CD14-positive monocyte (primary cell): Measurements from ENCODE around the gene CDKN2D. TPM values are rescaled to one million over a fixed set of nuclear protein-coding genes. Genes with fewer than 3 reads are reported as not detected.

Experiments used
- DNase-seq, 3 donors: peaks; one replicate each; pipeline ENCODE4 v3.0.0-alpha.2; 2011 to 2022
- H2AFZ ChIP-seq: 2 replicates; pipeline ENCODE4 v1.6.0; 2012; ENCODE audit warnings: mild to moderate bottlenecking, low read depth, low read length, inconsistent platforms; ENCODE audit not compliant: insufficient read depth, poor library complexity, severe bottlenecking
- H3K27ac ChIP-seq, 2 donors: 1 replicate in 1 of 2; 2 replicates in 1 of 2; pipeline ENCODE4 v1.5.1; 2012 to 2013; ENCODE audit warnings: low read length in 2 of 2, control low read depth in 1 of 2, inconsistent platforms in 1 of 2, low read depth in 1 of 2, mild to moderate bottlenecking in 1 of 2
- H3K27me3 ChIP-seq, 2 donors: one replicate each; pipeline versions ENCODE4 v1.6.0 to v1.6.1; 2011 to 2013; ENCODE audit warnings: low read length in 2 of 2; ENCODE audit not compliant: control insufficient read depth in 2 of 2, insufficient read depth in 2 of 2
- H3K36me3 ChIP-seq, 2 donors: replicated peaks in 1 of 2; 1 replicate in 1 of 2; 2 replicates in 1 of 2; pipeline versions ENCODE4 v1.5.1 to v1.6.1; 2012 to 2013; ENCODE audit warnings: low read length in 2 of 2, control low read depth in 1 of 2, inconsistent platforms in 1 of 2, mild to moderate bottlenecking in 1 of 2; ENCODE audit not compliant: insufficient read depth in 2 of 2, control insufficient read depth in 1 of 2
- H3K4me1 ChIP-seq, 2 donors: 1 replicate in 1 of 2; 2 replicates in 1 of 2; pipeline versions ENCODE4 v1.5.1 to v1.6.1; 2012 to 2013; ENCODE audit warnings: low read length in 2 of 2, control low read depth in 1 of 2, inconsistent platforms in 1 of 2, mild to moderate bottlenecking in 1 of 2, moderate library complexity in 1 of 2; ENCODE audit not compliant: insufficient read depth in 2 of 2, control insufficient read depth in 1 of 2
- H3K4me2 ChIP-seq: replicated peaks from 2 replicates; pipeline ENCODE3; 2012; ENCODE audit warnings: low read length, moderate library complexity, mild to moderate bottlenecking; ENCODE audit not compliant: poor library complexity, severe bottlenecking; ENCODE audit errors: extremely low read depth
- H3K4me3 ChIP-seq, 3 experiments: fragments of 200-600 bp in 1 of 3; sonication (generic) in 1 of 3; replicated peaks in 1 of 3; 1 replicate in 2 of 3; 2 replicates in 1 of 3; pipeline ENCODE4 v1.5.1; 2011 to 2013; ENCODE audit warnings: low read length in 3 of 3, mild to moderate bottlenecking in 3 of 3, control low read depth in 2 of 3, low read depth in 2 of 3, inconsistent platforms in 1 of 3, moderate library complexity in 1 of 3
- H3K79me2 ChIP-seq: 2 replicates; pipeline ENCODE4 v1.6.0; 2012; ENCODE audit warnings: mild to moderate bottlenecking, control low read depth, inconsistent platforms, low read length, moderate library complexity; ENCODE audit not compliant: insufficient read depth
- H3K9ac ChIP-seq: 2 replicates; pipeline ENCODE4 v1.6.0; 2017; ENCODE audit warnings: low read length, mild to moderate bottlenecking; ENCODE audit not compliant: insufficient read depth, poor library complexity, severe bottlenecking
- H3K9me3 ChIP-seq, 2 donors: replicated peaks in 1 of 2; 1 replicate in 1 of 2; 2 replicates in 1 of 2; pipeline versions ENCODE4 v1.5.1 to v1.6.1; 2012 to 2013; ENCODE audit warnings: low read length in 2 of 2, control low read depth in 1 of 2; ENCODE audit not compliant: control insufficient read depth in 1 of 2, insufficient read depth in 1 of 2
- H4K20me1 ChIP-seq: 2 replicates; pipeline ENCODE4 v1.6.0; 2012; ENCODE audit warnings: mild to moderate bottlenecking, low read length, control low read depth, moderate library complexity; ENCODE audit not compliant: insufficient read depth
- H3K27ac Mint-ChIP-seq, 7 donors: one replicate each; pipeline ENCODE4 v1.8.0; 2020; ENCODE audit warnings: mild to moderate bottlenecking in 7 of 7, mixed read lengths in 7 of 7, moderate library complexity in 6 of 7, inconsistent platforms in 2 of 7
- H3K27me3 Mint-ChIP-seq, 3 donors: one replicate each; pipeline ENCODE4 v1.8.0; 2021 to 2022; ENCODE audit warnings: low read depth in 3 of 3, mild to moderate bottlenecking in 3 of 3, mixed read lengths in 3 of 3, moderate library complexity in 3 of 3, inconsistent platforms in 1 of 3
- H3K36me3 Mint-ChIP-seq, 2 donors: one replicate each; pipeline ENCODE4 v1.8.0; 2020; ENCODE audit warnings: mixed read lengths in 2 of 2, inconsistent platforms in 1 of 2, mild to moderate bottlenecking in 1 of 2
- H3K4me1 Mint-ChIP-seq: one replicate; pipeline ENCODE4 v1.8.0; 2020; ENCODE audit warnings: mild to moderate bottlenecking, mixed read lengths
- H3K4me3 Mint-ChIP-seq, 2 donors: one replicate each; pipeline ENCODE4 v1.8.0; 2020; ENCODE audit warnings: mild to moderate bottlenecking in 2 of 2, mixed read lengths in 2 of 2, moderate library complexity in 1 of 2
- H3K9me3 Mint-ChIP-seq, 7 donors: one replicate each; pipeline ENCODE4 v1.8.0; 2020 to 2022; ENCODE audit warnings: mixed read lengths in 7 of 7, mild to moderate bottlenecking in 6 of 7, moderate library complexity in 6 of 7, inconsistent platforms in 2 of 7
- WGBS: methylation state at CpG from one replicate; pipeline ENCODE4 v1.1.5; 2013; ENCODE audit warnings: missing lambda C conversion rate; ENCODE audit not compliant: insufficient coverage; 5-methylcytosine and 5-hydroxymethylcytosine counted together
- intact Hi-C, 2 donors: fragments of 100-400 bp; cut with micrococcal nuclease; formaldehyde crosslinking; loops; one replicate each; pipeline versions ENCODE4 v1.15.0 to v1.15.1; 2023
- polyA plus RNA-seq, 3 donors: library from polyadenylated mRNA; depleted of rRNA in 1 of 3; unstranded in 2 of 3; stranded (reverse) in 1 of 3; fragments of 300-500 nt in 2 of 3; fragments of >200 nt in 1 of 3; fragmentation: Illumina TruSeq in 2 of 3; gene quantifications; 1 replicate in 2 of 3; 2 replicates in 1 of 3; pipeline ENCODE4 v1.2.3, GENCODE V29; 2012 to 2021
- TF ChIP-seq, protein P1 (sequence below): fragments of 200-600 bp; IDR thresholded peaks from one replicate; pipeline ENCODE4 v1.8.0; 2022; ENCODE audit warnings: antibody characterized with exemption, mild to moderate bottlenecking

Gene CDKN2D
- polyA plus RNA-seq, 3 donors: 115 to 166 (median 130) TPM

DNA sequence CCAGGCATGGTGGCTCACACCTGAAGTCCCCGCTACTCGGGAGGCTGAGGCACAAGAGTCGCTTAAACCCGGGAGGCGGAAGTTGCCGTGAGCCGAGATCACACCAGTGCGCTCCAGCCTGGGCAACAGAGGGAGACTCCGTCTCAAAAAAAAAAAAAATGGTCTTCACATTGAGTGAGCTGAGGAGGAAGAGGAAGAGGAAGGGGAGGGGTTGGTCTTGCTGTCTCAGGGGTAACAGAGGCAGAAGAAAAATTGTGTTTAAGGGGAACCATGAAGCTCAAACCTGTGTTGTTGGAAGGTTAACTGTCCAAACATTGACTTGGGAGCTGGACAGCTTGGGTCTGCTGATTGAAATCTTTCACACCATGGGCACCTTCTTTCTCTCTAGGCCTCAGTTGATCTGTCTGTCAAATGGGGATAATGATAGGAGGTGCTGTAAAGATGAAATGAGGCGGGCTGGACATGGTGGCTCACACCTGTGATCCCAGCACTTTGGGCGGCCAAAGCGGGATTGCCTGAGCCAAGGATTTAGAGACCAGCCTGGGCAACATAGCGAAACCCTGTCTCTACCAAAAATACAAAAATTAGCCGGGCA lies 46.7 kb upstream of the CDKN2D start:
- DNase-seq: peak in 2 of 3 donors; percentile 10 to 16
- Histone ChIP-seq H3K9me3 (no peaks in the 10 kb centered on the region), H3K79me2 (no peaks in the 10 kb centered on the region), H3K27me3 (no peaks in the 10 kb centered on the region), H3K36me3 (no peaks in the 10 kb centered on the region), H3K27ac (no peak overlapping the region), H3K4me2 (no peak overlapping the region), H3K4me3 (no peak overlapping the region), H3K9ac (no peak overlapping the region), H4K20me1 (peaks cover 82% of the 10 kb centered on the region), H2AFZ (no peak overlapping the region), H3K4me1 (peaks cover 10 to 18% of the 10 kb centered on the region in 2 donors)
- Mint-ChIP-seq H3K4me3 (peak overlapping the region in 1 of 2 donors; percentile 46), H3K36me3 (peaks cover 13 to 16% of the 10 kb centered on the region in 2 donors), H3K9me3 (no peaks in the 10 kb centered on the region), H3K27ac (peak overlapping the region in 3 of 7 donors; percentile 59 to 81 (median 77)), H3K27me3 (peaks cover 0 to 4% (median 0%) of the 10 kb centered on the region in 3 donors), H3K4me1 (peaks cover 24% of the 10 kb centered on the region)
- intact Hi-C loops: no loop called here
- 77% methylated on average over 10 of the region's 14 CpGs for WGBS
- TF ChIP-seq, protein P1, sequence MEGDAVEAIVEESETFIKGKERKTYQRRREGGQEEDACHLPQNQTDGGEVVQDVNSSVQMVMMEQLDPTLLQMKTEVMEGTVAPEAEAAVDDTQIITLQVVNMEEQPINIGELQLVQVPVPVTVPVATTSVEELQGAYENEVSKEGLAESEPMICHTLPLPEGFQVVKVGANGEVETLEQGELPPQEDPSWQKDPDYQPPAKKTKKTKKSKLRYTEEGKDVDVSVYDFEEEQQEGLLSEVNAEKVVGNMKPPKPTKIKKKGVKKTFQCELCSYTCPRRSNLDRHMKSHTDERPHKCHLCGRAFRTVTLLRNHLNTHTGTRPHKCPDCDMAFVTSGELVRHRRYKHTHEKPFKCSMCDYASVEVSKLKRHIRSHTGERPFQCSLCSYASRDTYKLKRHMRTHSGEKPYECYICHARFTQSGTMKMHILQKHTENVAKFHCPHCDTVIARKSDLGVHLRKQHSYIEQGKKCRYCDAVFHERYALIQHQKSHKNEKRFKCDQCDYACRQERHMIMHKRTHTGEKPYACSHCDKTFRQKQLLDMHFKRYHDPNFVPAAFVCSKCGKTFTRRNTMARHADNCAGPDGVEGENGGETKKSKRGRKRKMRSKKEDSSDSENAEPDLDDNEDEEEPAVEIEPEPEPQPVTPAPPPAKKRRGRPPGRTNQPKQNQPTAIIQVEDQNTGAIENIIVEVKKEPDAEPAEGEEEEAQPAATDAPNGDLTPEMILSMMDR: no peak

DNA sequence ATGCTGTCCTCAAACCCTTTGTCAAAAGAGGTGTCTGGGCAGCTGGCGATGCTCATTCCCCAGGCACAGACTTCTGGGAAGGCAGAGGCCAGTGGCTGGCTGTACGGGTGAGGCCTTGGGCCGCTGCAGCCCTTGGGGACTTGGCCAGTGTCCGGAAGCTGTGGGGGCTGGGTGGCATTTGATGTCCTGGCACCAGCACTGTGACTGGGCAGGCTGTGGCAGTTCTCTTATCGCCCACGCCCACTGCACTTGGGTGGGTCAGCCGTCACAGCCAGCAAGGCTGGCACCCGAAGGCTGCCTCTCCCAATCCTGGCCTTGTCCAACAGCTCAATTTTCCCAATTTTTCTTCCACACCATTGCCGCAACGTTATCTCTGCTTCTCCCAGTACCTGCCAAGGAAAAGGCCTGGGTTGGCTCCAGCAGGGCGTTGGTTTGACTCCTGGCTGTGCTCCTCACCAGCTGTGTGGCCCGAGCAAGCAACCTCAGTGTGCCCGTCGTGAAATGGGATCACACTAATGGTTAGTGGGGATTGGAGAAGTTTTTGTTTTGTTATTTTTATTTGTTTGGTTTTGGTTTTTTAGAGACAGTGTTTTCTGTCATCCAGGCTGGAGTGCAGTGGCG lies 43.8 kb upstream of the CDKN2D start:
- Histone ChIP-seq H3K27me3 (no peaks in the 10 kb centered on the region), H3K4me3 (no peak overlapping the region), H3K9me3 (no peaks in the 10 kb centered on the region), H3K9ac (no peak overlapping the region), H3K36me3 (no peaks in the 10 kb centered on the region), H3K79me2 (no peaks in the 10 kb centered on the region), H3K4me1 (peaks cover 10 to 18% of the 10 kb centered on the region in 2 donors), H3K4me2 (no peak overlapping the region), H2AFZ (no peak overlapping the region), H3K27ac (no peak overlapping the region), H4K20me1 (peaks cover 67% of the 10 kb centered on the region)
- Mint-ChIP-seq H3K36me3 (peaks cover 9 to 13% of the 10 kb centered on the region in 2 donors), H3K9me3 (no peaks in the 10 kb centered on the region), H3K27me3 (peaks cover 0 to 3% (median 3%) of the 10 kb centered on the region in 3 donors), H3K4me1 (peaks cover 24% of the 10 kb centered on the region), H3K27ac (no peak overlapping the region), H3K4me3 (no peak overlapping the region)
- DNase-seq: no peak
- intact Hi-C loops: no loop called here
- TF ChIP-seq, protein P1: no peak
- 95% methylated on average over 11 of the region's 15 CpGs for WGBS
